ENCODE results near the gene NOS1. TPM values are rescaled to one million over a fixed set of nuclear protein-coding genes. Genes with fewer than 3 reads are reported as not detected.

Gene NOS1
- total RNA-seq, 1 experiment from 2014 or later, result 2.3 TPM

GRCh38 chr12:117377758-117378157 is 16.3 kb upstream of the NOS1 start:
- H2BK5ac ChIP-seq (ENCODE audit: insufficient read length, low read length), result no peak overlapping the region
- no CpG with 5 or more reads among the region's 2 CpGs for WGBS (ENCODE audit: extremely low coverage, insufficient read length, low lambda C conversion rate)
- peaks cover 0 to 2% (median 0%) of the 10 kb centered on the region in 3 experiments; a peak in 2 of 7 replicates for H3K36me3 Mint-ChIP-seq (ENCODE audit: insufficient read depth in 1 of 3, low read depth in 3 of 3)
- no peak overlapping the region for H3T11ph ChIP-seq (ENCODE audit: low read length)
- H3K56ac ChIP-seq (ENCODE audit: insufficient read length, low read depth, low read length), result no peak overlapping the region
- H4K8ac ChIP-seq (replicated peaks; ENCODE audit: insufficient read length, low read depth, low read length), result no peak overlapping the region
- no peak overlapping the region for H3K14ac ChIP-seq (ENCODE audit: insufficient read depth, low read length)
- H3K23me2 ChIP-seq (ENCODE audit: insufficient read length, low read depth, low read length, poor library complexity, severe bottlenecking), result no peaks in the 10 kb centered on the region
- H3K79me1 ChIP-seq (ENCODE audit: insufficient read depth, low read depth, low read length, poor library complexity, severe bottlenecking), result no peaks in the 10 kb centered on the region
- H4K5ac ChIP-seq (ENCODE audit: insufficient read length, low read depth, low read length), result no peak overlapping the region
- H4K20me1 ChIP-seq (ENCODE audit: control insufficient read depth, insufficient read depth, insufficient read length), result no peaks in the 10 kb centered on the region
- H3K27me3 ChIP-seq (ENCODE audit: insufficient read depth, low read length), result no peaks in the 10 kb centered on the region; the same call in 1 of the 2 replicates
- peaks cover 16% of the 10 kb centered on the region in 2 experiments for H3K9me3 Mint-ChIP-seq
- no peak overlapping the region for H3K23ac ChIP-seq (ENCODE audit: insufficient read length, low read depth, low read length)
- H3K4me1 Mint-ChIP-seq, result peaks cover 2 to 3% of the 10 kb centered on the region in 2 experiments; a peak in 1 of 4 replicates
- H2AFZ ChIP-seq (ENCODE audit: low read length), result no peak overlapping the region
- H3K27ac Mint-ChIP-seq, result no peak overlapping the region
- no peak overlapping the region for H3K4ac ChIP-seq (ENCODE audit: low read depth, low read length)
- H2BK20ac ChIP-seq (ENCODE audit: low read depth, low read length, poor library complexity, severe bottlenecking), result no peak overlapping the region
- peak; percentile 63 for DNase-seq
- H3K4me1 ChIP-seq (ENCODE audit: insufficient read depth, low read length), result no peaks in the 10 kb centered on the region
- no peak overlapping the region for H2BK15ac ChIP-seq (ENCODE audit: low read depth, low read length)
- no peaks in the 10 kb centered on the region for H3K9me3 ChIP-seq (ENCODE audit: control insufficient read depth, low read depth, low read length)
- no peak overlapping the region for H4K91ac ChIP-seq (ENCODE audit: insufficient read length, low read depth, low read length)
- H3K9ac ChIP-seq (ENCODE audit: extremely low read depth, insufficient read length, low read length), result no peak overlapping the region
- no peak overlapping the region for H3K4me3 Mint-ChIP-seq
- no peak for TF ChIP-seq CTCF (conservative IDR thresholded peaks at IDR 0.05)
- no peak overlapping the region for H3K27ac ChIP-seq (ENCODE audit: insufficient read length, low read depth, low read length)
- no peak overlapping the region for H2AK5ac ChIP-seq (ENCODE audit: insufficient read length, low read length)
- H3K79me2 ChIP-seq (ENCODE audit: insufficient read depth, low read length), result no peaks in the 10 kb centered on the region
- H3K4me2 ChIP-seq (ENCODE audit: insufficient read depth, insufficient read length, low read length), result no peak overlapping the region
- no peak overlapping the region for H2BK120ac ChIP-seq (ENCODE audit: low read depth, low read length, poor library complexity, severe bottlenecking)
- H3K18ac ChIP-seq (ENCODE audit: insufficient read length, low read depth, low read length), result no peak overlapping the region
- peaks cover 42% of the 10 kb centered on the region for H3K27me3 Mint-ChIP-seq (ENCODE audit: low read depth)
- no peak overlapping the region for H2BK12ac ChIP-seq (ENCODE audit: insufficient read length, low read depth, low read length)
